Lower leg skin (tissue), 3 donors: ENCODE data around the gene ZNF627.

Source experiments
- POLR2A ChIP-seq, 2 donors: fragments of 450-650 bp; IDR thresholded peaks; one replicate each; pipeline ENCODE4 v1.6.1; 2016 to 2017; ENCODE audit warnings: antibody characterized with exemption in 2 of 2, mild to moderate bottlenecking in 1 of 2, moderate library complexity in 1 of 2
- TF ChIP-seq, protein P1 (sequence below), 3 donors: fragments of 450-650 bp; IDR thresholded peaks; one replicate each; pipeline ENCODE4 v1.5.1; 2016; ENCODE audit warnings: antibody characterized with exemption in 3 of 3, mild to moderate bottlenecking in 3 of 3, moderate library complexity in 2 of 3

DNA sequence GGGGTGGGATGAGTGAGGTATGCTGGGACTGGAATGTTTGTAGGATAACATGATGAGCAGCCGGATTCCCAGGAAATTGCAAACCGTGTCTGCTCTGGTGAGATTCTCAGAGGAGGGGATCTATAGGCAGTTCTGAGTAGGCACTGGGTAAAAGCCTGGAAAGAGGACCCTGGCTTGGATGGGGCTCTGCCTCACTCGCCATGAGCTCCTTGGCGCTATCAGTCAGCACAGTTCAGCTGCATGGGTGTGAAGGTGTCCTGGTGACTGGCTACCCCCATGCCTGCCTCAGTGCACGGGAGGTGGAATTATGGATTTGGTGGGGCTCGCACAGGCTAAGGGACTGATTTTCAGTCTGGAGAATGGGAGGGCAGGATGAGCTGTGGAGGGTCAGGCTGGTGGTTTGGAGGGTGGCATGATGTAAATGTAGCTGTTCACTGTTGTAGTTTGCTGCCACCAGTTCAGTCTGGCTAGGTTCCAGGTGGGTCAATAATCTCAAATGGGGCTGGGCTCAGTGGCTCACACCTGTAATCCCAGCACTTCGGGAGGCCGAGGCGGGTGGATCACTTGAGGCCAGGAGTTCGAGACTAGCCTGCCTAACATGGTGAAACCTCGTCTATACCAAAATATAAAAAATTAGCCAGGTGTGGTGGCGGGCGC, 9.2 kb upstream of the ZNF627 start:
- TF ChIP-seq, protein P1, sequence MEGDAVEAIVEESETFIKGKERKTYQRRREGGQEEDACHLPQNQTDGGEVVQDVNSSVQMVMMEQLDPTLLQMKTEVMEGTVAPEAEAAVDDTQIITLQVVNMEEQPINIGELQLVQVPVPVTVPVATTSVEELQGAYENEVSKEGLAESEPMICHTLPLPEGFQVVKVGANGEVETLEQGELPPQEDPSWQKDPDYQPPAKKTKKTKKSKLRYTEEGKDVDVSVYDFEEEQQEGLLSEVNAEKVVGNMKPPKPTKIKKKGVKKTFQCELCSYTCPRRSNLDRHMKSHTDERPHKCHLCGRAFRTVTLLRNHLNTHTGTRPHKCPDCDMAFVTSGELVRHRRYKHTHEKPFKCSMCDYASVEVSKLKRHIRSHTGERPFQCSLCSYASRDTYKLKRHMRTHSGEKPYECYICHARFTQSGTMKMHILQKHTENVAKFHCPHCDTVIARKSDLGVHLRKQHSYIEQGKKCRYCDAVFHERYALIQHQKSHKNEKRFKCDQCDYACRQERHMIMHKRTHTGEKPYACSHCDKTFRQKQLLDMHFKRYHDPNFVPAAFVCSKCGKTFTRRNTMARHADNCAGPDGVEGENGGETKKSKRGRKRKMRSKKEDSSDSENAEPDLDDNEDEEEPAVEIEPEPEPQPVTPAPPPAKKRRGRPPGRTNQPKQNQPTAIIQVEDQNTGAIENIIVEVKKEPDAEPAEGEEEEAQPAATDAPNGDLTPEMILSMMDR (IDR thresholded peaks at IDR 0.05), result no peak
- no peak for TF ChIP-seq POLR2A (IDR thresholded peaks at IDR 0.05)
